Colonic mucosa (tissue), 4 donors: ENCODE measurements around the gene DIP2B. TPM values are rescaled to one million over a fixed set of nuclear protein-coding genes. Genes with fewer than 3 reads are reported as not detected.

Experiments
- DNase-seq: peaks from one replicate; pipeline ENCODE4 v3.0.0-alpha.2; 2020
- H3K27ac ChIP-seq: fragments of 200-600 bp; one replicate; pipeline ENCODE4 v1.8.0; 2021
- H3K27me3 ChIP-seq: fragments of 200-600 bp; one replicate; pipeline ENCODE4 v1.8.0; 2021
- H3K36me3 ChIP-seq: fragments of 200-600 bp; one replicate; pipeline ENCODE4 v1.8.0; 2021
- H3K4me1 ChIP-seq: fragments of 200-600 bp; one replicate; pipeline ENCODE4 v1.8.0; 2021; ENCODE audit warnings: mild to moderate bottlenecking
- H3K4me3 ChIP-seq: fragments of 200-600 bp; one replicate; pipeline ENCODE4 v1.8.0; 2021
- H3K9ac ChIP-seq, 2 donors: one replicate each; pipeline ENCODE4 v1.7.0; 2013; ENCODE audit warnings: control low read depth in 2 of 2, low read depth in 2 of 2, low read length in 2 of 2
- H3K9me3 ChIP-seq: fragments of 200-600 bp; one replicate; pipeline ENCODE4 v1.8.0; 2021
- CTCF ChIP-seq: fragments of 200-600 bp; IDR thresholded peaks from one replicate; pipeline ENCODE4 v1.8.0; 2022; ENCODE audit warnings: antibody characterized with exemption, mild to moderate bottlenecking
- intact Hi-C: fragments of 100-400 bp; cut with DNase I; formaldehyde crosslinking; loops from one replicate; pipeline ENCODE4 v1.14.1; 2022
- total RNA-seq, 2 donors: library from RNA; stranded (reverse); fragmentation: NEBNext Ultra II Directional in 1 of 2; extraction: Animal tissue kit (Norgen Biotek cat#: 25700) in 1 of 2; gene quantifications; one replicate each; pipeline ENCODE4 v1.2.1, GENCODE V29; 2021
- donor health status: healthy.
- donor health status: DM: no; HTN: no; CAD: no.
- donor health status: DM: no; HTN: no; CAD: no.

The DIP2B gene
- total RNA-seq, 2 donors from 2014 or later: 34.3 to 36.8 TPM

DNA sequence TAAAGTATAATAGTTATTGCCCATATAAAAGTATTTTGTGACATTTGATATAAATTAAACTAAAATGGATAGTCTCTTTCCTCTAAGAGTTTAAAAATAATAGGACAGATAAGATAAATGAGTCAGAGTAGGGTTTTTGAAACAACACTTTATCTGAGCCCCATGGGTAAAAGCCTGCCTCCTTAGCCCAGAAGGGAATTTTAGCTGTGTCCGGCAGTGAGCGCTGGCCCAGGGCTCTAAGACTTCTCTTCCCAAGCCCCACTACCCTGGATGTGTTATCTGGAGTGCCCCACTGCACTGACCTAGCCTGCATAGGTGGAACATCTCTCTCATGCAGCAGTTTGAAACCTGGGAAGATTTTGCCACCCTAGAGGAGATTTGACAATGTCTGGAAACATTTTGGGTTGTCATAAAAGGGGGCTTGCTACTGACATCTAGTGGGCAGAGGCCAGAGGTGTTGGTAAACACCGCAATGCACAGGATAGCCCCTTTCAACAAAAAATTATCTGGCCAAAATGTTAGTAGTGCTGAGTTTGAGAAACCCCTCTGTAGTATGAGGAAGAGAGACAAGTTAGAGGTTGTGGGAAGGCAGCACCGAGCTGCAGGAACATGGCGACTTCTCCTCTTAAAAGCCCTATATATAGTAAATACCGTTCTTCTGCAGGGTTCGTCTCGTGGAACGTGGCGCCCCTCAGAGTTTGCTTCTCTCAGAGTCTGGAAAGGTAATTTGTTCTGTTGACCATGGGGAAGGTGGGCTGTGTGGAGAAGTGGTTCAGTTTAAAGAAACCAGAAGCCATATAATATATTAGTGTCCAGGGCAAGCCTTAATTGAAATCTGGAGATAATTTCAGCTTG is 229.9 kb downstream of the DIP2B start:
- Histone ChIP-seq H3K4me1 (no peaks in the 10 kb centered on the region), H3K27ac (no peak overlapping the region), H3K9me3 (no peaks in the 10 kb centered on the region), H3K9ac (no peak overlapping the region), H3K36me3 (peaks cover 15% of the 10 kb centered on the region), H3K4me3 (no peak overlapping the region), H3K27me3 (no peaks in the 10 kb centered on the region)
- DNase-seq: no peak
- TF ChIP-seq CTCF: peak; percentile 11
- intact Hi-C loops: loop anchor here (10.0 kb wide), 1 partner anchor 230 kb away; the partner anchor contains the start of gene DIP2B

DNA sequence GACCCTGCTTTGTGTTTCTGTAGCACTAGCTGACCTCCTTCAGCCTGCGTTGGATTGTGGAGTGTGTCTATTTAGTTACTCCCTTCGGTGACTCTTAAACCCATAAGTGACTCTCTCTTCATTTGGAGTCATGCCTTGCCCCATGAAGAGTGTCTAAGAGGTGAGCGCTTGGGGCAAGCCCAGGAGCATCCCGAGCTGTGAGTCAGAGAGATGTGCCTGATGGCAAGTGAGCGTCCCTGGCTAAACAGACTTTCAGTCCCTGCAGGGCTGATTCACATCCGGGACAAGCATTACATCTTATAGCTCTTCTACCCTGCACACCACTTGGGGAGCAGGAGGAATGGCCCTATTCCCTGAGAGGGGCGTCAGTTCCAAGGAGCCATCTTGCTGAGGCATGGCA is 234.8 kb downstream of the DIP2B start:
- no peak for DNase-seq
- no peaks in the 10 kb centered on the region for H3K4me1 ChIP-seq
- no peaks in the 10 kb centered on the region for H3K9me3 ChIP-seq
- no peaks in the 10 kb centered on the region for H3K27me3 ChIP-seq
- H3K27ac ChIP-seq: no peak overlapping the region
- H3K9ac ChIP-seq: no peak overlapping the region
- peaks cover 20% of the 10 kb centered on the region for H3K36me3 ChIP-seq
- intact Hi-C loops: loop anchor here (10.0 kb wide), 1 partner anchor 235 kb away; the partner anchor contains the start of gene DIP2B
- no peak overlapping the region for H3K4me3 ChIP-seq
- TF ChIP-seq CTCF: no peak

DNA sequence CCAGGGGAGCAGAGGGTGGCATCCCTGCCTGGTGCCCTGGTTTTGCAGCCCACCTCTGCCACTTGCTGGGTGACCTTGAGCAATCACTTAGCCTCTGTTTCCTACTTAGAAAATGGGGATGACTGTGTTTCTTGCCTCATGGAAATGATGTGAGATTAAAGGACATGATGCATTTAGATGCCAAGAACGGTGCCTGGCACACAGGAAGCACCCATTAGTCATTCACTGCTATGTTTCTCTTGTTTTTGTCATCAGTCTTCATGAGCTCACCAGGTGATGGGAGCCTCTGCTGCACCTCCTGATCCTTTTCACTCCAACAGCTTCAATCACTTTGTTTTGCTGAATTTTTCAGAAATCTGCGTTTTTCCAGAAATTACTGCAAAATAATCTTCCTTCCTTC is 235.5 kb downstream of the DIP2B start:
- no peak overlapping the region for H3K4me3 ChIP-seq
- no peaks in the 10 kb centered on the region for H3K27me3 ChIP-seq
- H3K9me3 ChIP-seq: no peaks in the 10 kb centered on the region
- H3K9ac ChIP-seq: no peak overlapping the region
- DNase-seq: no peak
- no peaks in the 10 kb centered on the region for H3K4me1 ChIP-seq
- TF ChIP-seq CTCF: no peak
- intact Hi-C loops: no loop called here
- H3K36me3 ChIP-seq: peaks cover 20% of the 10 kb centered on the region
- no peak overlapping the region for H3K27ac ChIP-seq

DNA sequence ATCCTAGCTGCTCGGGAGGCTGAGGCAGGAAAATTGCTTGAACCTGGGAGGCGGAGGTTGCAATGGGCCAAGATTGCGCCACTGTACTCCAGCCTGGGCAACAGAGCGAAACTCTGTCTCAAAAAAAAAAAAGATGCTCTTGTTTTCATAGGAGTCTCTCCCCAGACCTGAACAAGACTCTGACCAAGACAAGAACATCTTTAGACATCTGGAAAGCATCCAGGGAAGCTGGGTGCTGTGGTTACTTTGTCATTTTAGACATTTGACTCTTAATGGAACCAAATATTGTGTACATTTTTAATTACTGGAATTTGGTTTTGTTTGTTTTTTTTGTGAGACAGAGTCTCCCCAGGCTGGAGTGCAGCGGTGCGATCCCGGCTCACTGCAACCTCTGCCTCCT is 238.0 kb downstream of the DIP2B start:
- no peak overlapping the region for H3K27ac ChIP-seq
- H3K9ac ChIP-seq: no peak overlapping the region
- no peaks in the 10 kb centered on the region for H3K9me3 ChIP-seq
- intact Hi-C loops: no loop called here
- peaks cover 20% of the 10 kb centered on the region for H3K36me3 ChIP-seq
- H3K4me3 ChIP-seq: no peak overlapping the region
- no peak for DNase-seq
- no peaks in the 10 kb centered on the region for H3K27me3 ChIP-seq
- no peak for TF ChIP-seq CTCF
- no peaks in the 10 kb centered on the region for H3K4me1 ChIP-seq

GRCh38 chr12:50745861-50746260 is 241.1 kb downstream of the DIP2B start:
- H3K4me1 ChIP-seq: no peaks in the 10 kb centered on the region
- intact Hi-C loops: no loop called here
- no peak overlapping the region for H3K9ac ChIP-seq
- no peak for TF ChIP-seq CTCF
- no peaks in the 10 kb centered on the region for H3K9me3 ChIP-seq
- no peaks in the 10 kb centered on the region for H3K27me3 ChIP-seq
- no peak for DNase-seq
- no peak overlapping the region for H3K4me3 ChIP-seq
- peaks cover 6% of the 10 kb centered on the region for H3K36me3 ChIP-seq
- H3K27ac ChIP-seq: no peak overlapping the region
